Occipital lobe (tissue), 2 donors: ENCODE data around the gene TNNI3K. TPM values are rescaled to one million over a fixed set of nuclear protein-coding genes. Genes with fewer than 3 reads are reported as not detected.

ENCODE experiments used
- DNase-seq: peaks from one replicate; lab custom pipeline; 2025; lab: John Stamatoyannopoulos, UW
- total RNA-seq: library from RNA; depleted of rRNA; stranded (reverse); fragments of >200 nt; gene quantifications from one replicate; pipeline ENCODE4 v1.2.3, GENCODE V29; 2014

TNNI3K gene
- total RNA-seq, 1 donor from 2014 or later: 23.4 TPM

DNA sequence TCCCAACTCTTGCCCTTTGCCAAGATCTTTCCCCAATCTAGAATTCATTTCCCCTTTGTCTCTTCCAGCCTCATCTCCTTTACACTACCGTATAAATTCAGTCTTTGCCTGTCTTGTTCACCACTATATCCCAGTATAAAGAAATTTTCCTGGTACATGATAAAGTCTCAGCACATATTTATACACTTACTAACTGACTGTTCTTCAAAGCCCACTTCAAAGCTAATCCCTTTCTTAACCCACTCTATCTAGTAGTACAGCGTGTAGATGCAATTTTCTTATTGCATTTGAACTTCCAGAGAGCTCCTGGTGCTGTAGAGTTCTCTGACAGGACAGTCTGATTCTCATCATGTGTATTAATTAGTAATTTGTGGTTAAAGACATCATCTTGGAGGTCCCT, 199.1 kb downstream of the TNNI3K start:
- DNase-seq: no peak

DNA sequence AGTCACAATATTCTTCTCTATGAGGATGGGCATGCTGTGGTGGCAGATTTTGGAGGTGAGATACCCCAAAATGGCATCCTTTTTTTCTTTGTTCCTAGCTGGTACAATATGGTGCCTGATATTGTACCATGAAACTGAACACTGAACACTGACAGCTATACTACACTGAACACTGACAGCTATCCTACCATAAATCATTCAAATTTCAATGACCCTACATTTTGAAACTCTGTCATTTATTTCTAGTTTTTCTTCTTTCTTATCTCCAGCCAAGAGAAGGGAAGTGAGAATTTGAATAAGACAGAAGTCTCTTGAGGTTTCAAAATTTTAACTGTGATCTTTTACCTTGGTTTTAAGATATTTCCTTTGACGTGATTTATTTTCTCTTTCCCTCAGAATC, 200.9 kb downstream of the TNNI3K start:
- DNase-seq: no peak

DNA sequence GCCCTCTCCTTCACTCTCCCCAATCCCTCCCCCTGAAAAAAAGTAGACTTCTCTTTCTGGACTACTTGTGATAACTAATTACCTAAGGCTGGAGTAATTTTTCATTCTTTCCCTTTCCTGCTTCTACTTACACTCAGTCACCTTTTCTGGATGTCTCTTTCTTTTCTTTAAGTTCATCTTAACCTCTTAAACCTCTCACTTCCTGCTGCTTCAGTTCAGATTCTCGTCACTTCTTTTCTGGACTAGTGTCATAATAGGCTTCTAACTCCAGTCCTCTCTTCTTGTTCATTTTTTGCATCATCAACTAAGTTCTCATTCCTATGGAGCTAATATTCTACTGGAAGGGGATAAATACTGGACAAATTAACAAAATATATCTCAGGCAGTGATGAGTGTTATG, 201.8 kb downstream of the TNNI3K start:
- DNase-seq: no peak

DNA sequence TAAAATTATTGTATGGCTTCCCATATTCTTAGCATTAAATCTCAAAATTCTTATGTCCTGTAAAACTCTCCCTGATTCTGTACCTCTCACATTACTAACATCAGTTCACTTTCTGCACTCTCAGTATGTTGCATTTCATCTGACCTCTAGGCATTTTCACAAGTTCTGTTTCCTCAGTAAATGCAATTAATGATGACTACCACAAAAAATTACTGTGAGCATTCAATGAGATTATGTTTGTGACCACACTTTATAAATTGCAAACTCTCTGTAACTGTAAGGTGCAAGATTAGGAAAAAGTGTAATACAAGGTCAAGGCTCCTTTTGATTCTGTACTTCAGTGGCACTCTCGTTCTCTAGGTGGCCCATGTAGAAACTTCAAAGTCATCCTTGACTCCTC, 216.8 kb downstream of the TNNI3K start:
- DNase-seq: no peak

DNA sequence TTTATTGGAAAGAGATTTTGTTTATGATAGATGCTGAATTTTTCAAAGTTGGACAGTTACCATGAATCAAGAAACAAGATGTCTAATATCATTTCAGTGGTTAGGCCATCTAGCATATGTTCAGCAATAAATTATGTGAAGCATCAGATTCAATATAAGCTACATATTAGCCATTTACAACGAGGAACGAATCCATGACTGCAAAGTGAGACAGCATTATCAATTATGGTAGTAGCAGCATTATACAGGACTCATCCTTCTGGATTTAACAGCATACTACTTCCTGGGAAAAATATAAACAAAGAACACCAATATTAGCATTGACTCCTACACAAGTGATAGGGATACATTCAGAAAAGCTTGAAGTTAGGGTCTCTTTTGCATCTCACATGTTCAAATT, 218.1 kb downstream of the TNNI3K start:
- no peak for DNase-seq

DNA sequence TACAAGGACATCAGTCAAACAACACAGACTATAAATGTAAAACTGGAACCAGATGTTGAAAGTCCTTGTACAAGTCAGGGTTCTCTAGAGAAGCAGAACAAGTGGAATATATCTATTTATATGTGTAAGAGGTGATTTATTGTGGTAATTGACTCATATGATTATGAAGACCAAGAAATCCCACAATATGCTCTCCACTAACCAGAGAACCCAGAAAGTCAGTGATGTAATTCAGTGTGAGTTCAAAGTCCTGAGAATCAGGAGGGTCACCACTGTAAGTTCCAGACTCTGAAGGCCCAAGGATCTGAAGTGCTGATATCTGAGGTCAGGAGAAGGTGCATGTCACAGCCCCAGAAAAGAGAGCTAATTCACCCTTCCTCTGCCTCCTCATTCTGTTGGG, 220.2 kb downstream of the TNNI3K start:
- DNase-seq: no peak

DNA sequence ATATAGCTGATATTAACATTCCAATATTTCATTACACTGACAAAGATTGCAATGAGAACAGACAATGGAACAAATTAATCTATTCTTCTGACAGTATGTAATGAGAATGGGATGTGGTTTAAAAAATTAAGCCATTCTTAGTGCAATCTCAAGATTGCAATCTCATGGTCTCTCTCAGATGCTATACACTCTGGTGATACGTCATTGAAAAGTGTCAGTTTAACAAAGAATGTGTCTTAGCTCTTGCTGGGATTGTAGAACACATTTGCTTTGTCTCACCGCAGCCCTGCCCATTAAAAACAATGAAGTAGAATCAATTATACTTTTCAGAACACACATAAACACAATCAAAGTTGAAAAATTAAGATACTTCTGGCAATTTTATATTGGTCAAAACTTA, 222.1 kb downstream of the TNNI3K start:
- DNase-seq: no peak

DNA sequence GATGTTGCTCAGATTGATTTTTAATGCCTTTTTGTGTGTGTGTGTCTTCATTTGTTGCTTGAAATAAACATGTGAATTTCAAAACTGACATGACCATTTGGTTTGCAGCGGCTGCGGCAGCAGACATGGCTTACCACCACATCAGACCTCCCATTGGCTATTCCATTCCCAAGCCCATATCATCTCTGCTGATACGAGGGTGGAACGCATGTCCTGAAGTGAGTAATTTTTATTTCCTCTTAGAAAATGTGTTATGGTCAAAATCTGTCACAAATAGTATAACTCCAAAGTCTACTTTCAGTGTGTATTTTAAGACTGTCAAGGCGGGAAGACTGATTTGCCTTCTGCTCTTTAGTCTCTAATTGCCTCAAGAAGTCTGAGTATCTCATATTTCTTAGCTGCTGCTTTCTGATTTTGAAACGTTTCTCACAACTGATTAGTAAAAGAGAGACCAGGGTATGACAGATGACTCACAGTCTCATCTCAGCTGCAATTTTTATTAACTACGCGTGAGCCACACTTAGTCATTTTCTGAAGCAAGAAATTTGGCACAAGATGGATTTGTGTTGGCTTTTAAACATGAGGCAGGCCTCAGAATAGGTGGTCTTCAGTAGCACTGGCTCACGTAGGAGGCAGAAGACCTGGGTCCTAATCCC, 228.3 kb downstream of the TNNI3K start:
- no peak for DNase-seq

DNA sequence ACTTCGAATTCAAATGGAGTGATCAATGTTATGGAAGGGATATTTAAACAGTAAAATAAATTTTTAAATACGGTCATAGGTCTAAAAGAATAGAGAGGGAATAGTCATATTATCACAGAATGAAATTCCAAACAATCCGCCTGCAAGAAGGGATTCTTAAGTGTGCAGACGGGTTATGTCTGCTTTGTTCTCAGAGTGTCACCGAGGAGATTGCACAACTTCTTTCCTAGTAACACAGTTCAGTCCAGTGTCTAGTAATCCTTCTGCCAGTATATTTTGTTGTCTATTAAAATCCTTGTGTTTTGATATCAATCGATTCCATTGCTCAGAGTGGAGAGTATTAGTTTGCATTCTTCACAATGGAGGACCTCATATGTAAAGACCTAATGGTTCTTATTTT, 228.8 kb downstream of the TNNI3K start:
- DNase-seq: no peak

DNA sequence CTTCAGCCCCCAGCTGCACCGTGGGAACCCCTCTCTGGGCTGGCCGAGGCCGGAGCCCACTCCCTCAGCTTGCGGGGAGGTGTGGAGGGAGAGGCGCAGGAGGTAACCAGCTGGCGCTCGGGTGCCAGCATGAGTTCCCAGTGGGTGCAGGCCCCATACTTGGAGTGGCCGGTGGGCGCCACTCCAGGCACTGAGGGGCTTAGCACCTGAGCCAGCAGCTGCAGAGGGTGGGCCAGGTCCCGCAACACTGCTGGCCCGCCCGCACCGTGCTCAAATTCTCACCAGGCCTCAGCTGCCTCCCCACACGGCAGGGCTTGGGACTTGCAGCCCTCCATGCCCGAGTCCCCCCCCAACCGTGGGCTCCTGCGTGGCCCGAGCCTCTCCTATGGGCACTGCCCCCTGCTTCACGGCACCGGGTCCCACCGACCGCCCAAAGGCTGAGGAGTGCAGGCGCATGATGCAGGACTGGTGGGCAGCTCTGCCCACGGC, 230.1 kb downstream of the TNNI3K start:
- no peak for DNase-seq

DNA sequence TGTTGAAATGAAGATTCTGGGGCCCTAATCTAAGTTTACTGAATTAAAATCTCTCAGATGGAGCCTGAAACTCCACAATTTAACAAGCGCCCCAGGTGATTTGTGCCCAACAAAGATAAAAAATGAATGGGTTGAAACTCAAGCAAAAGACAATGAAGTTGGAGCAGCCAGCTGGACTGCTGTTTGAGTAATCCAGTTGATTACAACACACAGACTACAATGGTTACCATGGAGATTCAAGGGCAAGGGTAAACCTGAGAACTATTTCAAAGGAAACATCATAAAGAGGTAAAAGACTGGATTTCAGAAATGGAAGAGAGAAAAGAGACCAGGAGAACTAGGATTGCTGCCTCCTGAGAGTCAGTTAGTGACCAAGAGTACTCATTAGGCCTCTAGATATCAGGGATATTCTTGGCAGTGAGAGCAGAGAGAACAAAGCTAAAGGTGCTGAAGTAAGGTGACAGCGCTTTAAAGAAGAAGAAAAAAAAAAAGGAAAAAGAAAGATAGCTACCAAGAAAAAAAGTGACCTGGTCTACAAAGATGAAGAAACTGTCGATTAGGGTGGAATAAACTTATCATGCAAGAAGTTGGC, 232.7 kb downstream of the TNNI3K start:
- DNase-seq: no peak

DNA sequence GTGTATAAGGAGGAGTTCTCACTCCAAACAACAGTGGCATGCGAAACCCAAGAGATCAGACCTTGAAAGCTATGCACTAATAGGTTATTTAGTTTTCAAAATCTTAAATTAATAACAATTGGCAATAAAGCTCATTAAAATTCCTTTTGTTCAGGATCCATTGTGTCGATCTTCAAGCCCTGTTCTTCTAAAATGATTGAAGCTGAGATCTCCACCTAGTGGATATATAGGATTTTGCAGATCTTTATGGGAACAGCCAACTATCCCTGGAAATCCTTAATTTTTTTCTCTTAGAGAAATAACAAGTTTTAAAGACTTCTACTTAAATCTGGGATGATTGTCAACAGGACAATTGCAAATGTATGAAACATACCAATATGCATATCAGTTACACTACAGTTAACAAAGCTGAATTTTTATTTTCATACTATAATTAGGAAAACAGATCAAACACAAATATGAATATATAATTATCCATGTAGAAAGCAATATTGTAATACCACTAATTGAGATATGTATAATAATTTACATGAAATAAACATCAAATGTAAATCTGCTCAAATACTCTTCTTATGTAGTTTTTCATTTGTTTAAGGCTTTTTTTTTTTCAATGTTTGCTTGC, 233.9 kb downstream of the TNNI3K start:
- no peak for DNase-seq

DNA sequence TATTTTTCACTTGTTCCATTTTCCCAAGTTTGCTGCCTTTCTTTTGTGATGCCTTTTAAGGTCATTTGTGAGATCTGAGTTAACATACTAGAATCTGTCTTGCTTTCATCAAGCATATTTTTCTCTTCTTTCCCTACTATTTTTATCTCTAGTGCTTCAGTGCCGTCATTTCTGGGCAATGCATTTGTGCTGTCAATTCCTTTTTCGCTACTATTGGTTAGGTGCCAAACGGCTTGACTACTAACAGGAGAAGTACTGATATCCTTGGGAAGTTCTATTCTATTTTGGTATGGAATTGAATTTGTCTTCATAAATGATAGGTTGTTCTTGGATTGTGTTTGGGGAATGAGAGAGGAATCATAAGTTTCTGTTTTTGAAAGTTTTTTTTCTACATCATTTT, 235.1 kb downstream of the TNNI3K start:
- no peak for DNase-seq

DNA sequence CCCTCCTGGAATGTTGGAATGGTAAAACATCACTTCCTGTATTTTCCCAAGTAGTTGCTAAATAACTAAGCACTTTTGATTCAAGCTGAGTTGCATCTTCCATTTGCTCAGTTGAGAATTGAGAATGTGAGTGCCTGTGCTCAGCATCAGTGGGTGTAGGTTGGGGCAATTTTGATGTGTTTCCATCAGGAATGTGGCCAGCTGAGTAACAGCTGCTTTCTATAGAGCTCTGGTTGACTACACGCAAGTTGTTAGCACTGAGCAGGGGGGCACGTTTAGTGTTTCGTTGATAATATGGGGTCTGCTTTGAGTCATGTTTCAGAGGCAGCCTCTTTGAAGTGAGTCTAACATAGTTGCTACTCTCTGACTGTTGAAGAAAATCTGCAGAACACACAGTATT, 235.7 kb downstream of the TNNI3K start:
- DNase-seq: no peak

DNA sequence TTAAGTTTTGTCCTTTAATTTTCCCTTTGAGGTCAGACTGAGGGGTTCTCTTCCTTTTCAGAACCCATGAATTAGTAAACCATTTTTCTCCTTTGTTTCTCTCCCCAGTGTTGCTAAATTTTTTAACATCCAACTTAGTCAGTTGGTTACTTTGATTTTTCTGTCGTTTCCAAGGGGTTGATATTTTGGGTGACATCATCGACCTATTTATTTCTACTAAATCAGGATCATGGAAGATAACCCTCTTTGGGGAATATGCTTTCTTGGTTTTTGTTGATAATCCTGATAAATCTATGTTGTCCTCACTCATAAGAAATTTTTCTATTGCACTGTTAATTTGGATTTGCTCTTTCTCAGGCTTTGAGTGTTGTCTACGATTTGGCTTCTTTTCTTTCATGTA, 236.3 kb downstream of the TNNI3K start:
- no peak for DNase-seq

DNA sequence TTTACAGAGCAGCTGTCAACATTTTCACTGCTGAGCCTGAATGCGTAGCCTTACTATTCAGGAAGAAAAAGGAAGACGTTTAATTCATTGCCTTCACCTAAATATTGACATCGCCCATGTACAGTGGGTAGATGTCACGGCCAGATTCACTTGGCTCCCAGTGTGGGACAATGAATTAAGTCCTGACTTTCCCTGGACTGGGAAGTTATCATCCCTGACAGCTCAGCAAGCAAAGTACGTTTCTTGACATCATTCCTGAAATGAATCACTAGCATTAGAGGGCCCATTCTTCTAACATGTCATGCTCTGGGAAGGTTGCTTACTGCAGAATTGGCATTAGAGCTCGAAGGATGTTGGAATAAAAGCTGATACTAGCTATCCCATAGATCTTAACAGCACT, 239.4 kb downstream of the TNNI3K start:
- DNase-seq: no peak

DNA sequence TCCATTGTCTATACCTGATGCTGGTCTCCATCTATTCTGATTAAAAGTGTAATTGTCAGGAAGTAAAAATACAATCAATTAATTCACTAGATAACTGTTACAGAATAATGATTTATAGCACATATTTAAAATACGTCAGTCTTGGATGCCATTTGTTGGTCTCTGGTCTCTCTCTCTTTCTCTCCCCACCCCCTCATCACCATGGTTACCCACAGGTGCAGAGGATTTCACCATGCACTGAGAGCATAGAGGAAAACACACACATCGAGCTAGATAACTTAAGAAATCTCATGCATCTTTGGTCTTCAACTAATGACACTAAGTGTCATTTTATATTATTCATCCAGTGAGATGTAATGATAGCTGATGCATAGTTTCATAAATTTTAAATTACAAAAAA, 243.8 kb downstream of the TNNI3K start:
- no peak for DNase-seq

DNA sequence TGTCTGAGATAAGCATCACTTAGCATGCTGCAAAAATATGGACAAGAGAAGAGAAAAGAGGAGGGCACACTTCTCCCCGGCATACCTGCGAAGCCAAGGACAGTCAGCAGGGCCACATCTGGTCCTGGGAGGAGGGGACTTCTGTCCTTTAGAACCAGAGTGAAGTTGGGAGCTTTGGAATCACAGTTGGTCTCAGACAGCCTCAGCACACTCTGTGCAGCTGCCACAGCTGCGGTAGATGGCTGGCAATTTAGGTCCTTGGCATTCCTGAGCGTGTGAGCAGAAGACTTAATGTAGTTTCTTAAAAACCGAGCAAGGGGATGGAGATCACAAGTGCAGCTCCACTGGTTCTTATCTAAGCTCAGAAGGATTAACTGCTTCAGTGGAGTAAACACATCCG, 244.9 kb downstream of the TNNI3K start:
- DNase-seq: no peak

DNA sequence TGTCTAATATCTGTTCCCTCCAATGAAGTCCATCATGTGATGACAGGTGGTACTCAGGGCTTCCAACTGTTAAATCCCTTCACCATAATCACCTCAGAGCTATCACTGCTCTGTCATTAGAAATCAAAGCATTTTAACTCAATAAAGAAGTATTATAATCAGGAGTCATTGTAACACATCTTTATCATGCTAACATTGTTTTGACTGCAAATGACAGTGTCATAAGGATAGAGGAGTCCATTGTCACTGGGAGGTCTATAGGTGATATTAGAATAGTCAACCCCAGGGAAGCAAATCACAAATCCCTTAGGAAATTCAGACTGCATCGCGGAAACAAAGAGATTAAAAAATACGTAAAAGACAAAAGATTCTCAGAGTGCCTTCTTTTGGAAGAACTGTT, 246.4 kb downstream of the TNNI3K start:
- DNase-seq: no peak

DNA sequence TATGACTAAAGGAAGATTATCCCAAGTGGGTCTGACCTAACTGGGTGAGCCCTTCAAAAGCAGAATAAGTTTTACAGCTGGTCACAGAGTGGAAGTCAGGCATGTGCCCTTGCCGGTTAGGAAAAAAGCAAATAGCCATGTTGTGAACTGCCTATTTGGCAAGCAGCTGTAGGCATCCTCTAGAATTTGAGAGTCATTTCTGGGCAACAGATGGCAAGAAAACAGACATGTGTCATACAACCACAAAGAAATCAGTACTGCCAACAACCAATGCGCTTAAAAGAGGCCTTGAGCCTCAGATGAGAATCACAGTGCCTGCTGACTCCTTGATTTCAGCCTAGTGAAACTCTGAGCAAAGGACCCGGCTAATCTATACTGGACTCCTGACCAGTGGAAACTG, 250.4 kb downstream of the TNNI3K start:
- DNase-seq: no peak

DNA sequence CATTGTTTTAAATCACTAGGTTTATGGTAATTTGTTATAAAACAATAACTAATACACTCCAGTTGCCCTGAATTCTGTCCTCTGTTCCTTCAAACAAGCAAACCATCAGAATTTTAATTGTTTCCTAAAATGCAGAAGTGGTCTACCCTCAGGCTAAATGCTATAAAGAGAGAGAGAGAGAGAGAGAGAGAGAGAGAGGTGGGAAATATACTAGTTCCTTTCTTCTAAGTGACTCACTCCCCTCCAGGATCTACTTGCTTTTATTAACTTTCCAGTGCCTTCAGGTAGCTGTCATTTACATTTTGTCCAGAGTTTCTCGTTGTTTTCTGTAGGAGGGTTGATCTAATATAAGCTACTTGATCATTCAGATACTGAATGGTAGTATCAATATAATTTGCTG, 250.8 kb downstream of the TNNI3K start:
- DNase-seq: no peak

DNA sequence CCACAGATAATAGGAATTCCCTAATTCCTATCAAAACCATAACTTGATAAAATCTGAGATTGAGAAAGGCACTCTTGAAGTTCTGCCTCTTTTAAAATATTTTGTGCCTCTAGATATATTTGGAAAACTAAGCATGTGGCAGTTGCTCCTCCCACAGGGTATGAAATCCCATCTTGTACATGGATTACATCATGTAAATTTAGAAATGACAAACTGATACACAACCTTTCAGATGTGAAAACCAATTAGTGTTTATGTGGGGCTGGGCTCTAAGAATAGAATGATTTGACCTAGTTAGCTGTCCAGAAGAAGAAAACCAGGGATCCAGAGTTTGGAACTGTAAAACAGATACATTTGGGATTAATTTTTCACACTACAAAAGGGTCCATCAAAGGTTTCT, 261.5 kb downstream of the TNNI3K start:
- DNase-seq: no peak

DNA sequence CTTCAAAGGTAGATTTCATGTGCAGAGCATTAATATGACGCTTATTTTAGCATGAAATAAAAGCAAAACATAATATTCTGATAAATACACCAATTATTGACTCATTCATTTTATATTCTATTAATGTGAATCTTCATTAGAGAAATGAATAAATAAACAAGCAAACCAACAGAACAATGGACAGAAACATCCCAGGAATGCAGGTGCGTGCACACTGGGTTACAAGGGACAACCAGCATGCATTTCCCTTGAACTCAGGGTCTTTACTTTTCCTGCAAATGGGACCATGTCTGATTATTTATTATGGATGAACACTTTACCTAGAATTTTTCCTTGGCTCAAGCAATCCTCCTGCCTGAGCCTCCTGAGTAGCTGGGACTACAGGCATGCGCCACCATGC, 263.7 kb downstream of the TNNI3K start:
- no peak for DNase-seq
